A673 (cell line): ENCODE results near the gene CLEC5A.

Source experiments
- EZH2 ChIP-seq: fragments of 200-600 bp; sonication (generic); IDR thresholded peaks from 2 replicates; pipeline ENCODE4 v1.6.1; 2017; ENCODE audit warnings: borderline replicate concordance, low read depth, mild to moderate bottlenecking, mixed read lengths, antibody characterized with exemption, low read length; ENCODE audit not compliant: poor library complexity, severe bottlenecking
- TF ChIP-seq, protein P1 (sequence below): fragments of 300-800, 200-600 bp; sonication (generic); conservative IDR thresholded peaks from 2 replicates; pipeline ENCODE4 v1.5.1; 2017; ENCODE audit warnings: low read depth, mild to moderate bottlenecking, antibody characterized with exemption, low read length, moderate library complexity, mixed read lengths

DNA sequence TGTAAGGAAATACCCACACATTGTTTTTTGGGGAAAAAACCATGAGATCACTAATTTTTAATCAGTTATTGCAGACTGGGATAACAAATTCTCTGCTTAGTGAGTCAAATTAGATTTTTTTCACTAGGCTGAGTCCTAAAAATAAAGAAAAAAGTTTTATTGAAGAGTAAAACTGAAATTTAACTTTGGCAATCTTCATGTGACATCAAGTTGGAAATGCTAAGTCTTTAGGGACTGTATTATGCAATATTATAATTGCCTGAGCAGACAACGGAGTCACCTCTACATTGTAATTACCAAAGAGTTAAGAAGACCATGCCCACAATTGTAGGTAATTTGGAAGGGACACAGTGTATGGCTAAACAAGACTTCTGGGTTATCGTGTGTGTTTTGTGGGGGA, 2.2 kb upstream of the CLEC5A start:
- TF ChIP-seq, protein P1, sequence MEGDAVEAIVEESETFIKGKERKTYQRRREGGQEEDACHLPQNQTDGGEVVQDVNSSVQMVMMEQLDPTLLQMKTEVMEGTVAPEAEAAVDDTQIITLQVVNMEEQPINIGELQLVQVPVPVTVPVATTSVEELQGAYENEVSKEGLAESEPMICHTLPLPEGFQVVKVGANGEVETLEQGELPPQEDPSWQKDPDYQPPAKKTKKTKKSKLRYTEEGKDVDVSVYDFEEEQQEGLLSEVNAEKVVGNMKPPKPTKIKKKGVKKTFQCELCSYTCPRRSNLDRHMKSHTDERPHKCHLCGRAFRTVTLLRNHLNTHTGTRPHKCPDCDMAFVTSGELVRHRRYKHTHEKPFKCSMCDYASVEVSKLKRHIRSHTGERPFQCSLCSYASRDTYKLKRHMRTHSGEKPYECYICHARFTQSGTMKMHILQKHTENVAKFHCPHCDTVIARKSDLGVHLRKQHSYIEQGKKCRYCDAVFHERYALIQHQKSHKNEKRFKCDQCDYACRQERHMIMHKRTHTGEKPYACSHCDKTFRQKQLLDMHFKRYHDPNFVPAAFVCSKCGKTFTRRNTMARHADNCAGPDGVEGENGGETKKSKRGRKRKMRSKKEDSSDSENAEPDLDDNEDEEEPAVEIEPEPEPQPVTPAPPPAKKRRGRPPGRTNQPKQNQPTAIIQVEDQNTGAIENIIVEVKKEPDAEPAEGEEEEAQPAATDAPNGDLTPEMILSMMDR: no peak
- TF ChIP-seq EZH2: no peak
